AG09309 (cell line): ENCODE results near the gene SWAP70.

Experiments used
- DNase-seq: peaks from one replicate; pipeline ENCODE4 v3.0.0-alpha.2; 2010; ENCODE audit warnings: low read depth
- H3K4me3 ChIP-seq: 2 replicates; pipeline ENCODE4 v1.5.1; 2011; ENCODE audit warnings: mild to moderate bottlenecking, low read depth, low read length, moderate library complexity; ENCODE audit not compliant: control insufficient read depth
- CTCF ChIP-seq: IDR thresholded peaks from 2 replicates; pipeline ENCODE4 v1.5.1; 2011; ENCODE audit warnings: mild to moderate bottlenecking, low read depth, low read length, inconsistent platforms; ENCODE audit not compliant: insufficient read depth, control insufficient read depth; ENCODE audit errors: missing control alignments

The SWAP70 gene

GRCh38 chr11:9762531-9762930 is 98.7 kb downstream of the SWAP70 start:
- DNase-seq: no peak
- TF ChIP-seq CTCF: no peak
- no peak overlapping the region for H3K4me3 ChIP-seq

- DNase-seq: no peak
- TF ChIP-seq CTCF: no peak
- no peak overlapping the region for H3K4me3 ChIP-seq
These were observed 99.4 kb downstream of the SWAP70 start for GRCh38 chr11:9763301-9763700.

- no peak overlapping the region for H3K4me3 ChIP-seq
- peak; percentile 84 for DNase-seq
- no peak for TF ChIP-seq CTCF
These were observed 101.6 kb downstream of the SWAP70 start for GRCh38 chr11:9765320-9766101.

GRCh38 chr11:9769621-9770020 is 105.7 kb downstream of the SWAP70 start:
- TF ChIP-seq CTCF: no peak
- H3K4me3 ChIP-seq: no peak overlapping the region
- DNase-seq: no peak

- no peak for DNase-seq
- no peak overlapping the region for H3K4me3 ChIP-seq
- TF ChIP-seq CTCF: no peak
These were observed 107.2 kb downstream of the SWAP70 start for GRCh38 chr11:9771071-9771511.

GRCh38 chr11:9772218-9772617 is 108.3 kb downstream of the SWAP70 start:
- no peak overlapping the region for H3K4me3 ChIP-seq
- TF ChIP-seq CTCF: no peak
- no peak for DNase-seq
